Stimulated activated naive B cell treated with anti-CD40 and anti-IgM and Interleukin-4, amounts not matched to agents 10 μg/mL and 1 μg/mL and 100 μg/mL, for 72 hours (primary cell): Measurements from ENCODE around the gene EGFR.
A peak's percentile ranks its signal among the peaks of the same experiment; 100 is the strongest.

ENCODE experiments used
- ATAC-seq, 2 donors: fragments of 150-1000 bp; cut with Tn5 transposase; replicated peaks; 2 replicates each; pipeline ENCODE4 v1.10.0; 2021; ENCODE audit warnings: moderate library complexity in 1 of 2
- DNase-seq: peaks from one replicate; pipeline ENCODE4 v3.0.0; 2021
- H3K27ac Mint-ChIP-seq: one replicate; pipeline ENCODE4 v1.8.0; 2022; ENCODE audit warnings: mild to moderate bottlenecking, mixed read lengths
- H3K27me3 Mint-ChIP-seq, 2 donors: one replicate each; pipeline ENCODE4 v1.8.0; 2022; ENCODE audit warnings: mixed read lengths in 2 of 2
- H3K36me3 Mint-ChIP-seq, 2 donors: one replicate each; pipeline ENCODE4 v1.8.0; 2022; ENCODE audit warnings: mixed read lengths in 2 of 2, mild to moderate bottlenecking in 1 of 2
- H3K4me1 Mint-ChIP-seq, 2 donors: one replicate each; pipeline ENCODE4 v1.8.0; 2022; ENCODE audit warnings: mixed read lengths in 2 of 2, mild to moderate bottlenecking in 1 of 2
- H3K4me3 Mint-ChIP-seq, 2 donors: one replicate each; pipeline ENCODE4 v1.8.0; 2022; ENCODE audit warnings: mild to moderate bottlenecking in 2 of 2, mixed read lengths in 2 of 2, moderate library complexity in 1 of 2
- H3K9me3 Mint-ChIP-seq, 2 donors: one replicate each; pipeline ENCODE4 v1.8.0; 2022; ENCODE audit warnings: mixed read lengths in 2 of 2, mild to moderate bottlenecking in 1 of 2

Gene EGFR

DNA sequence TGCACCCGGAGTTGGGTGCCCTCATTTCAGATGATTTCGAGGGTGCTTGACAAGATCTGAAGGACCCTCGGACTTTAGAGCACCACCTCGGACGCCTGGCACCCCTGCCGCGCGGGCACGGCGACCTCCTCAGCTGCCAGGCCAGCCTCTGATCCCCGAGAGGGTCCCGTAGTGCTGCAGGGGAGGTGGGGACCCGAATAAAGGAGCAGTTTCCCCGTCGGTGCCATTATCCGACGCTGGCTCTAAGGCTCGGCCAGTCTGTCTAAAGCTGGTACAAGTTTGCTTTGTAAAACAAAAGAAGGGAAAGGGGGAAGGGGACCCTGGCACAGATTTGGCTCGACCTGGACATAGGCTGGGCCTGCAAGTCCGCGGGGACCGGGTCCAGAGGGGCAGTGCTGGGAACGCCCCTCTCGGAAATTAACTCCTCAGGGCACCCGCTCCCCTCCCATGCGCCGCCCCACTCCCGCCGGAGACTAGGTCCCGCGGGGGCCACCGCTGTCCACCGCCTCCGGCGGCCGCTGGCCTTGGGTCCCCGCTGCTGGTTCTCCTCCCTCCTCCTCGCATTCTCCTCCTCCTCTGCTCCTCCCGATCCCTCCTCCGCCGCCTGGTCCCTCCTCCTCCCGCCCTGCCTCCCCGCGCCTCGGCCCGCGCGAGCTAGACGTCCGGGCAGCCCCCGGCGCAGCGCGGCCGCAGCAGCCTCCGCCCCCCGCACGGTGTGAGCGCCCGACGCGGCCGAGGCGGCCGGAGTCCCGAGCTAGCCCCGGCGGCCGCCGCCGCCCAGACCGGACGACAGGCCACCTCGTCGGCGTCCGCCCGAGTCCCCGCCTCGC, at the start of gene EGFR:
TSS of gene EGFR (plus strand) at position 657 of the 830 bp plus-strand sequence. CDS start 261 bp downstream, outside the sequence.
- Mint-ChIP-seq H3K27me3 (peaks cover 36 to 61% of the 10 kb centered on the region in 2 donors), H3K4me3 (peak within 1 kb of the TSS; percentile 41 to 54), H3K36me3 (no peaks in the 10 kb centered on the region), H3K27ac (no peak within 1 kb of the TSS), H3K9me3 (peaks cover 0 to 1% of the 10 kb centered on the region in 2 donors), H3K4me1 (no peaks in the 10 kb centered on the region)
- DNase-seq (no peak), ATAC-seq (no peak)

DNA sequence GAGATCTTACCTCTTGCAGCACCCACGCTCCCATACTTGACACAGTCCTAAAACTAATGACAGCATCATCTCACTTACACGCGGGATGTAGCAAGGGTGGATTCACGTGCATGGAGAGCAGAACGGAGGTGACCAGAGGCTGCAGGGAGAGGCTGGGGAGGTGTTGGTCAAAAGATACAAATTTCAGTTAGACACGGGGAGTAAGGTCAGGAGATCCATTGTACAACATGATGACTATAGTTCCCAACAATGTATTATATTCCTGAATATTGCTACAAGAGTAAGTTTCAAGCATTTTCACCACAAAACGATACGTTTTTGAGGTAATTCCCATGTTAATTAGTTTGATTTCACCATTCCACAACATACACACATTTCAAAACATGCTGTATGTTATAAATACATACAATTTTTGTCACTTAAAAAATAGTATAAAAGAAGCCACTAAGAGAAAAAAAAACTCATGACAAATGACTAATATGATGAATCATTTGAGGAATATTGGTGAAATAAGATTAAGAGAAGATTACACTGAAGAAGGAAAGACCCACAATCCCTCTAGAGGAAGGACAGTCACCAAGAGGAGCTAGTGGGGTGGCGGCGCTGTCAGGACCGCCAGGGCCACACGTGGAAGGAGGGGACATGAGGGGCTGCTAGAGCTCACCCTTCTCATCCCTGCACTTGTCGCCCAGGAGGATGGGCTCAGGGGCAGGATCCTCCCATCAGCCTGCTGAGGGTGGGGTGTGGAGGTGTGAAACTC, 49.4 kb upstream of the EGFR start:
- H3K4me3 Mint-ChIP-seq: no peak overlapping the region
- H3K36me3 Mint-ChIP-seq: no peaks in the 10 kb centered on the region
- no peaks in the 10 kb centered on the region for H3K27me3 Mint-ChIP-seq
- no peak for DNase-seq
- H3K9me3 Mint-ChIP-seq: peaks cover 0 to 9% of the 10 kb centered on the region in 2 donors
- H3K27ac Mint-ChIP-seq: no peak overlapping the region
- no peaks in the 10 kb centered on the region for H3K4me1 Mint-ChIP-seq
- ATAC-seq: no peak

DNA sequence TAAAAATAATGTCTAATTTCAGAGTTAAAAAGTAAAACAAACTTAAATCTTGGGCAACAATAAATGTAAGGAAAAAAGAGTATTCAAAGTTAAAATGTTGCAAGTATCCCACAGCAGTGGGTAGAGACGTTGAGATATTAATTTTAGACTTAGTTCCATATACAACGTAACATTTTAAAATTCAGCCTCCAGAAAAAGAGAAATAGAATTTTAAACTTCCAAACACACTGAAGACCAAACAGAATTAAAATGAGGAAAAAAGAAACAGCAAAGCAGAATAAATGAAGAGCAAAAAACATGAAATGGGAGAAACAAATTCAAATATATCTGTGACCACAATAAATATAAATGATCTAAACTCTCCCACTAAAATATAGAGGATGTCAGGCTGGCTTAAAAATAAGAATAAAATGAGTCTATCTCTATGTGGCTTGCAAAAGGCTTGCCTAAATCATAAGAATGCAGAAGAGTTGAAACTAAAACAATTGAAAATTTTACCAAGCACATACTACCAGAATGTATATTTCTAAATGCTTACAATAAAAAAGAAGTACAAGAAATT, 46.0 kb upstream of the EGFR start:
- H3K36me3 Mint-ChIP-seq: no peaks in the 10 kb centered on the region

DNA sequence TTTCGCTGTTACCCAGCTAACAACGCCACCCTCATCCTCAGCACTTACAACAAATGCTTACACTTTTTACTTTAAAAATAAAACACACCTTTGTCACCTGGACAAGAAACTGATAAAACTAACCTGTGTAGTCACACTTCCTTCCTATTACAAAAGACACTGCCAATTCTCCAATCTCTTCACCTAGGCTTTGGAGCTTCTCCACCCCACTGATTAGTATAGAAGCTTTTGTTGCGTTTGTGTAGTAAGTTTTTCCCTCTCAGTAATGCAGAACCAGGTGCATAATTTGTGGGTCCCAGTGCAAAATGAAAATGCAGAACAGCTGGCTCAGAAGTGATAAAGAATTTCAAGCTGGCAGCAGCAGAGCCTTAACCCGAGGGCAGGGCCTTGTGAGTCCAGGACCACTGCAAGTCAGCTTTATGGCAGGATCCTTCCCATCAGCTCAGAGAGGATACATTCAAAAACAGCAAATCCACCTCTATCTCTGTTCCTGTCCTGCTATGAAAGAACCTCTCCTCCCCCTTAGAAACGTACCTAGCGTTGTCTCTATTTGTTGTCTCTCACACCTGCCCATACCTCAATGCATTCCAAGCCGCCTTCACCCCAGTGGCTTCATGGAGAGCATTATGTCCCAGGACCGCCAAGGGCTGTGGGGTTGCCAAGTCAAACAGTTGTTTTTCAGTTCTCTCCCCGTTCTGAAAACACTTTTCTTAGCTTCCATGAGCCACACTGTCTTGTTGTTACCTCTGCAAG, 40.3 kb upstream of the EGFR start:
- Mint-ChIP-seq H3K4me3 (no peak overlapping the region), H3K9me3 (peaks cover 4 to 9% of the 10 kb centered on the region in 2 donors), H3K27me3 (no peaks in the 10 kb centered on the region), H3K4me1 (no peaks in the 10 kb centered on the region), H3K27ac (no peak overlapping the region), H3K36me3 (no peaks in the 10 kb centered on the region)
- ATAC-seq: no peak
- no peak for DNase-seq

More for the DNA sequence above, 46.0 kb upstream of the EGFR start:
- Mint-ChIP-seq H3K4me1 (no peaks in the 10 kb centered on the region), H3K27me3 (no peaks in the 10 kb centered on the region), H3K9me3 (peaks cover 0 to 11% of the 10 kb centered on the region in 2 donors), H3K27ac (no peak overlapping the region), H3K4me3 (no peak overlapping the region)
- ATAC-seq: no peak
- no peak for DNase-seq

DNA sequence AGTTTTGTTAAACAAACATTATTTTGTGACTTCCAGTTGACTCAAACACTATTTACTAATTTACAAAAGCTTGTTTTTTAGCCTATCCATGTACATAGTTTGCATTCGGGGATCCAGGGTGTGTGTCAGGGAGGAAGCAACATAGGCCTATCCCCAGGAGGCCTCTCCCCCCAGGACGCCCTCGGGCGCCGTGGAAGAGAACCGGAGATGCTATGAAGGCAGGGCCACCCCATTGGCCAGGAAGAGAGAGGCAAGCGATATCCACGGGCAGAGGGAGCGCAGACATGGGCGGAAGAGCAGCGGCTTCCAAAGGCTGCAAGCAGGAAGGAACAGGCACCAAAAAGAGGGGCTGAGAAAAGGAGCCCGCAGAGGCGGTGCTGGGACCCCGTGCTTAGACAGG, 38.3 kb upstream of the EGFR start:
- ATAC-seq: no peak

DNA sequence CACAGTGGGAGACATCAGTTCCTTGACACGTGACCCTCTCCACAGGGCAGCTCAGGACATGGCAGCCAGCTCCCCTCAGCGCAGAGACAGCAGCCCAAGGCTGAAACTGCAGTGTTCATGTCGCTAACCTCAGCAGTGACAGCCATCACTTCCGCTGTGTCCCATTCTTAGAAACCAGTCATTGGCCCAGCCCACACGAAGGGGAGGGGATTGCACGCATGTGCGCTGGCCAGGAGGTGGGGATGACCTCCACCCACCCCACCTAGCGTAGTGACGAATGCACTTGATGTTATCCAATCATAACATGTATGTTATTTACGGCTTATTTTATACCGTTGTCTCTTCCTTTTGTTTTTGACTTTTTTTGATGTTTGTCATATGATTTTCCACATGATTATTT, 36.9 kb upstream of the EGFR start:
- no peak overlapping the region for H3K27ac Mint-ChIP-seq
- H3K36me3 Mint-ChIP-seq: no peaks in the 10 kb centered on the region
- no peaks in the 10 kb centered on the region for H3K4me1 Mint-ChIP-seq
- DNase-seq (no peak), ATAC-seq (no peak)
- peaks cover 7 to 14% of the 10 kb centered on the region in 2 donors for H3K9me3 Mint-ChIP-seq
- H3K27me3 Mint-ChIP-seq: peaks cover 0 to 3% of the 10 kb centered on the region in 2 donors
- H3K4me3 Mint-ChIP-seq: no peak overlapping the region

More for the DNA sequence above, 38.3 kb upstream of the EGFR start:
- Mint-ChIP-seq H3K4me1 (no peaks in the 10 kb centered on the region), H3K27ac (no peak overlapping the region), H3K9me3 (peaks cover 6 to 14% of the 10 kb centered on the region in 2 donors), H3K27me3 (no peaks in the 10 kb centered on the region), H3K4me3 (no peak overlapping the region), H3K36me3 (no peaks in the 10 kb centered on the region)
- no peak for DNase-seq

DNA sequence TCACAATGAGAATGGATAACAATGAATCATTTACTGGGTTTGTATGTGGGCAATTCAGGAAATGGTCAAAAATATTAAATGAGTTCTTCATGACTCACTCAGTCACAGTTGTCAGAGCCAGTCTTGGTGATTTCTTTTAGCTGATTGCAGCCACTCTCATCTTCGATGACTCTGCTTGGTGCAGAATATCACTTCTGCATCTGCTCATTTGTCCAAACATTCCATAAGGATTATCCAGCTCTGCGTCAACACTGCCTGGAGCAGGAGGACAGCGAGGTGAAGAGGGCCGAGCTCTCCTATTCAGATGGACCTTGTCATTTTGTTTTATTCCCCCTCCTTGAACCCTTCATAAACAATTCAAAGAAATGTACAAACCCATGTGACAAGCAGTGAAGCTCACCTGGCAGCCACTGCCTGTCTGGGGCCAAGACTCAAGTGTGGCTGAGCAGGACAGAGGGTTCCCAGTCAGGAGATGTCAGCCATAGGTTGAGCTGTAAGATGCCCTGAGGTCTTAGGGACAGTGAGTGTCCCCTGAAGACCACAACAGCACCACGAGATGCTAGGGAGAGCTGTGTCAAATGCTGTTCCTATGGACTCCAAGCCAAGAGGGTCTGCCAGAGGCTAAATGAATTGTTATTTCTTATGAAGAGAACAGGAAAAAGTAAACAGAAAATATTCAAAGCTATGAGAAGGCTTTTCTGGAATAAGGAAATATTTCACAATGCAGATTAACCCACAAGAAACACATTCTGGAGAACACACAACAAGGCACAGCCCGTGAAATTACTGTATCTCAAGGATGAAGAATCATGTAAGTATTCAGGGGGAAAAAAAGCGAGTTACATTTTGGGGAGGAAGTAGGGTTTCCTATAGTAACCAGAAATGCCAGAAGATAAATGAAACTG, 33.1 kb upstream of the EGFR start:
- no peak for DNase-seq
- no peak for ATAC-seq
- Mint-ChIP-seq H3K27me3 (peaks cover 0 to 3% of the 10 kb centered on the region in 2 donors), H3K9me3 (peaks cover 7 to 14% of the 10 kb centered on the region in 2 donors), H3K4me1 (no peaks in the 10 kb centered on the region), H3K36me3 (no peaks in the 10 kb centered on the region), H3K4me3 (no peak overlapping the region), H3K27ac (no peak overlapping the region)

DNA sequence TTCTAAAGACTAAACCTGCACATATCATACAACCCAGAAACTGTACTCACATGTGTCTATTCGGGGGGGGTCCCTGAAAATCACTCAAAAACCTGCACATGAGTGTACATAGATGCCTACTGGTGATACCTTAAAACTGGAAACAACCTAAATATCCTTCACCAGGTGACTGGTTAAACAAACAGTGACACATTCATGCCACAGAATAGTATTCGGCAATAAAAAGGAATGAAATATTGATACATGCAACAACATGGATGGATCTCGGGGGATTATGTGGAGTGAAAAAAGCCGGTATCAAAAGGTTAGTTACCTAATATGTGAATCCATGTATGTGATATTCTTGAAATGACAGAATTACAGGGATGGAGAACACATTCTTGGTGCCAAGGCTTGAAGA, 32.1 kb upstream of the EGFR start:
- Mint-ChIP-seq H3K4me3 (no peak overlapping the region), H3K36me3 (no peaks in the 10 kb centered on the region), H3K27me3 (peaks cover 0 to 3% of the 10 kb centered on the region in 2 donors), H3K4me1 (no peaks in the 10 kb centered on the region), H3K27ac (no peak overlapping the region), H3K9me3 (peaks cover 7 to 14% of the 10 kb centered on the region in 2 donors)
- ATAC-seq (no peak), DNase-seq (no peak)

DNA sequence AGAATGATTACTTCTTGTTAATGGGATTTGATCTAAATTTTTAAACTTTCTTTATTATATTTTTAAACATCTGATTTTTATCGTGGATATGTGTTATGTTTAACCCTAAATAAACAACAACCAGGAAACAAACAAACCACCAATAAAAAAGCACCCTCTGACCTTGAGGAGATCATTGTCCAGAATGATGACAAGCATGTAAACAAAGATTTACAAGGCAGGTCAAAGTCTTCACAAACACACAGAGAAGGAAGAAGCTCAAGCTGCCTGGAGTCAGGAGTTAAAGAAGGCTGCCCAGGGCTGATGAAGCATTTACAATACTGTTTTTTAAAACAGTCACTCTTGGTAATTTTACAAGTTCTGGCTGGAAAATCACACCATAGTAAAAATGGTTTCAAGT, 31.0 kb upstream of the EGFR start:
- no peak for DNase-seq

DNA sequence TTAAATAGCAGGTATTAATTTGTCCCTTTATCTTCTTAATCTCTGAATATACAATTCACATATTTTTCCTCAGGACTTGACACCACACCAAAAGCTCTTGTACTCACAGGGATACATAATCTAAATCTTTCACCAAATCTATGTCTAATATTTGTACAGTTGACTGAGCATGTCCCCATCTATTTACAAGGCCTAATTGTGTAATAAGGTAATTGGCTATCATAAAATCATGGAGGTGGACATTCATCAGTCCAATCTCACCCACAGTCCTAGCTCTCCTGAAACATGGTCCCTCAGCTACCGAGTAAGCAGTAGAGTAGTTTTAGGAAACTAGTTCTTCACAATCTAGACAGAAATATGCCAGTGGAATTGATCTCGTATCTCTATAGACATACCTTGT, 30.3 kb upstream of the EGFR start:
- H3K4me3 Mint-ChIP-seq: no peak overlapping the region
- no peaks in the 10 kb centered on the region for H3K36me3 Mint-ChIP-seq
- peaks cover 0 to 3% of the 10 kb centered on the region in 2 donors for H3K27me3 Mint-ChIP-seq
- DNase-seq (no peak), ATAC-seq (no peak)
- peaks cover 5 to 7% of the 10 kb centered on the region in 2 donors for H3K9me3 Mint-ChIP-seq
- H3K27ac Mint-ChIP-seq: no peak overlapping the region
- no peaks in the 10 kb centered on the region for H3K4me1 Mint-ChIP-seq

More for the DNA sequence above, 31.0 kb upstream of the EGFR start:
- no peak for ATAC-seq
- Mint-ChIP-seq H3K27ac (no peak overlapping the region), H3K27me3 (peaks cover 0 to 3% of the 10 kb centered on the region in 2 donors), H3K4me3 (no peak overlapping the region), H3K9me3 (peaks cover 5 to 7% of the 10 kb centered on the region in 2 donors), H3K36me3 (no peaks in the 10 kb centered on the region), H3K4me1 (no peaks in the 10 kb centered on the region)

DNA sequence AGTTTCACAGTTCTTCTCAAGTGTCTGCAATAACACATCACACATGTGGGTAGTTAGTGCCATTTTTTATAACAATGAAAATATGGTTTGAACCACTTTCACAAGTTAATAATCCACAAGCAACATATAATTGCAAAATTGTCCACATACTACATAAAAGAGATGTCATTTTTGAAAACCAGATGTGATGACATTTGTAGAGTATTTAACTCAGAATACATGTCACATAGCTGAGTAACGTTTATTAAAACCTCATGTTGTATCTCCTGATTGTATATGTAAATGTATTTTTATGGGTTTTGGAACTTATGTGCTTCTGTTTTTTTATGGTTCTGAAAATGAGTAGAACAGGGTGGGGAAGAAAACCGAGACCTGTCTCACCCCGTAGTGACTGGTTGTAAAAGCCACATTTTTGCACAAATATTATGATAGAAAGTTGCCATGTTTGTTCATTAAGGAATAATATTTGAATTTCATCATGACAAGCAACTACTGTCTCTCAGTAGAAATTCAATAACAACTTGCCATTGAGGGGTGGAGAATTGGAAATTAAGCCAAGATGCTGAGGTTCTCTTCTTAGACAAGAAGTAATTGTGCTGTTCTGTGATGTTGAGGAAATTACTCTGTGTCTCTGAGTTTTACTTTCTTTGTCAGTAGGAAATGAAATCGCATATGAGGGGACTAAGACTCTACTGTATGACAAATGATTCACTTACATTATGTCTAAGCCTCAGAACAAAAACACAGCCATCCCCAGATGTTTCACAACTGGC, 29.2 kb upstream of the EGFR start:
- no peak for DNase-seq
- Mint-ChIP-seq H3K27ac (no peak overlapping the region), H3K4me3 (no peak overlapping the region), H3K4me1 (no peaks in the 10 kb centered on the region), H3K27me3 (peaks cover 0 to 3% of the 10 kb centered on the region in 2 donors), H3K36me3 (no peaks in the 10 kb centered on the region), H3K9me3 (peaks cover 4 to 5% of the 10 kb centered on the region in 2 donors)
- ATAC-seq: no peak

DNA sequence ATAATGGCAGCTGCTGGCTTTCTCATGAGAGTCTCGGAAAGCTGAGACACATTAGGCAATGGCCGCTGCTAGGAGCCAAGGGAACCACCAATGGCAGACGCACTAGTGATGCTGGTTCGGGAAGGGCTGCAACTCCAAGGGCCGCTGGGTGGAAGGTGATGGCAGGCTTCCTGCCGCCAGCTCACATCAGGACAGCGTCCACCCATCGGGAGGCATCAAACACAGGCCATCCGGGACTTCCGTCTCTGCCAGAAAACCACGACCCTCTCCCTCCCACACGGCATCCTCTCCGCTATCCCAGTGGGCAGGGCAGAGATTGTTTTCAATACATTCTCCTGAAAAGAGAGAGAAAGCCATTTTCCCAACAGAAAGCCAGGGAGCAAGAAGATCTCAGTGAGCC, 27.5 kb upstream of the EGFR start:
- Mint-ChIP-seq H3K27ac (no peak overlapping the region), H3K36me3 (no peaks in the 10 kb centered on the region), H3K9me3 (no peaks in the 10 kb centered on the region), H3K27me3 (no peaks in the 10 kb centered on the region), H3K4me3 (no peak overlapping the region), H3K4me1 (peaks cover 0 to 5% of the 10 kb centered on the region in 2 donors)
- ATAC-seq: no peak
- no peak for DNase-seq
